Activated naive CD4-positive, alpha-beta T cell (primary cell): ENCODE measurements around the gene FBXL17.
"Not testable (repeated sequence)": the region's sequence is repeated elsewhere in the genome, so short reads cannot be mapped to it uniquely, and the experiment has no call there.

Source experiments
- DNase-seq, 4 experiments: peaks; one replicate each; lab custom pipeline; 2025; lab: John Stamatoyannopoulos, UW

The FBXL17 gene

GRCh38 chr5:108249095-108249784 is 132.7 kb downstream of the FBXL17 start:
- DNase-seq = no peak

GRCh38 chr5:108238936-108239887 is 142.7 kb downstream of the FBXL17 start:
- DNase-seq = no peak

GRCh38 chr5:108238461-108238860 is 143.4 kb downstream of the FBXL17 start:
- no peak for DNase-seq

GRCh38 chr5:108233617-108234155 is 148.2 kb downstream of the FBXL17 start:
- DNase-seq = no peak

GRCh38 chr5:108232805-108233204 is 149.1 kb downstream of the FBXL17 start:
- no peak for DNase-seq

- DNase-seq = no peak
These were observed 159.9 kb downstream of the FBXL17 start for GRCh38 chr5:108222011-108222410.

GRCh38 chr5:108220834-108221233 is 161.1 kb downstream of the FBXL17 start:
- DNase-seq = no peak

- DNase-seq = no peak
These were observed 165.0 kb downstream of the FBXL17 start for GRCh38 chr5:108216890-108217289.

GRCh38 chr5:108214857-108215256 is 167.0 kb downstream of the FBXL17 start:
- no peak for DNase-seq

GRCh38 chr5:108212775-108213346 is 169.0 kb downstream of the FBXL17 start:
- no peak for DNase-seq

- DNase-seq = no peak
These were observed 175.2 kb downstream of the FBXL17 start for GRCh38 chr5:108206707-108207106.

- DNase-seq = no peak
These were observed 180.2 kb downstream of the FBXL17 start for GRCh38 chr5:108201721-108202120.

GRCh38 chr5:108196276-108196675 is 185.6 kb downstream of the FBXL17 start:
- no peak for DNase-seq

- no peak for DNase-seq
These were observed 188.7 kb downstream of the FBXL17 start for GRCh38 chr5:108193021-108193795.

GRCh38 chr5:108184940-108185339 is 197.0 kb downstream of the FBXL17 start:
- no peak for DNase-seq

GRCh38 chr5:108181975-108182374 is 199.9 kb downstream of the FBXL17 start:
- DNase-seq = no peak

GRCh38 chr5:108174286-108174685 is 207.6 kb downstream of the FBXL17 start:
- DNase-seq = no peak

- DNase-seq = no peak
These were observed 210.1 kb downstream of the FBXL17 start for GRCh38 chr5:108171759-108172158.

GRCh38 chr5:108168915-108169314 is 213.0 kb downstream of the FBXL17 start:
- no peak for DNase-seq

- DNase-seq = no peak
These were observed 214.7 kb downstream of the FBXL17 start for GRCh38 chr5:108167174-108167573.

GRCh38 chr5:108164574-108164973 is 217.3 kb downstream of the FBXL17 start:
- no peak for DNase-seq

GRCh38 chr5:108152854-108153253 is 229.0 kb downstream of the FBXL17 start:
- not testable (repeated sequence) for DNase-seq
